Measurements from ENCODE around the gene ABCF3. TPM values are rescaled to one million over a fixed set of nuclear protein-coding genes. Genes with fewer than 3 reads are reported as not detected.

Gene ABCF3
- total and polyA plus RNA-seq, 2 of the 13 experiments (the other 11 are each of a cell fraction or from before 2014, with no cell fraction given), result 38.8 to 46.5 TPM

GRCh38 chr3:184174646-184175492, 11.1 kb upstream of the ABCF3 start, which contains the start of gene AP2M1 (continued):
- TF ChIP-seq, protein P1, sequence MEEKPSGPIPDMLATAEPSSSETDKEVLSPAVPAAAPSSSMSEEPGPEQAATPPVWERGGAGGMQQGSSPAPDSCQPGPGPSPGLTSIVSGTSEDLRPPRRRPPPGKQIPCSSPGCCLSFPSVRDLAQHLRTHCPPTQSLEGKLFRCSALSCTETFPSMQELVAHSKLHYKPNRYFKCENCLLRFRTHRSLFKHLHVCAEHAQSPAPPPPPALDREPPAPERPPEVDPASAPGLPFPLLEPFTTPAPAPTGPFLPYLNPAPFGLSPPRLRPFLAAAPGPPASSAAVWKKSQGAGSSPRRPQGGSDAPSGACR (CRISPR knock-in tag; IDR thresholded peaks at IDR 0.05), result no peak; the same call in 1 of the 2 replicates
- peak; percentile 50; the same call in 1 of the 2 replicates for TF ChIP-seq TSC22D2 (CRISPR knock-in tag; IDR thresholded peaks at IDR 0.05; ENCODE audit: borderline replicate concordance)
- TF ChIP-seq CHCHD3 (CRISPR knock-in tag; IDR thresholded peaks at IDR 0.05), result no peak
- no peak for TF ChIP-seq LCORL (IDR thresholded peaks at IDR 0.05)
- TF ChIP-seq LCORL (CRISPR knock-in tag; IDR thresholded peaks at IDR 0.05), result peak; percentile 73
- TF ChIP-seq SRF (IDR thresholded peaks at IDR 0.05; ENCODE audit: low read depth, low read length), result no peak
- no peak for TF ChIP-seq SMAD3 (CRISPR knock-in tag; IDR thresholded peaks at IDR 0.05)
- no peak for TF ChIP-seq PLRG1 (conservative IDR thresholded peaks at IDR 0.05)
- TF ChIP-seq HINFP (CRISPR knock-in tag; IDR thresholded peaks at IDR 0.05; ENCODE audit: low read depth), result peak; percentile 17; the same call in 1 of the 2 replicates
- no peak for TF ChIP-seq JUNB (CRISPR knock-in tag; IDR thresholded peaks at IDR 0.05; ENCODE audit: borderline replicate concordance)
- no peak for TF ChIP-seq ZNF253 (CRISPR knock-in tag; IDR thresholded peaks at IDR 0.05; ENCODE audit: borderline replicate concordance)
- TF ChIP-seq ZNF614 (CRISPR knock-in tag; IDR thresholded peaks at IDR 0.05; ENCODE audit: borderline replicate concordance), result 0 out of 2 replicates have a peak, but pooled peaks have one; percentile 64
- TF ChIP-seq AGO2 (optimal IDR thresholded peaks at IDR 0.05; ENCODE audit: low read depth, low read length), result peak; percentile 68
- no peak for TF ChIP-seq FOXJ3 (CRISPR knock-in tag; IDR thresholded peaks at IDR 0.05; ENCODE audit: borderline replicate concordance)
- no peak for TF ChIP-seq ZNF619 (CRISPR knock-in tag; IDR thresholded peaks at IDR 0.05)
- no peak for TF ChIP-seq TAF15 (IDR thresholded peaks at IDR 0.05; ENCODE audit: low read depth, low read length, poor library complexity, severe bottlenecking)
- TF ChIP-seq NR3C1 (CRISPR knock-in tag; IDR thresholded peaks at IDR 0.05), result no peak
- peak; percentile 86 for TF ChIP-seq BRD4 (CRISPR knock-in tag; IDR thresholded peaks at IDR 0.05)
- TF ChIP-seq CBX5 (CRISPR knock-in tag; IDR thresholded peaks at IDR 0.05; ENCODE audit: borderline replicate concordance), result no peak; the same call in 1 of the 2 replicates
- TF ChIP-seq ZNF670 (CRISPR knock-in tag; IDR thresholded peaks at IDR 0.05; ENCODE audit: borderline replicate concordance), result no peak; the same call in 1 of the 2 replicates
- TF ChIP-seq, protein P2, sequence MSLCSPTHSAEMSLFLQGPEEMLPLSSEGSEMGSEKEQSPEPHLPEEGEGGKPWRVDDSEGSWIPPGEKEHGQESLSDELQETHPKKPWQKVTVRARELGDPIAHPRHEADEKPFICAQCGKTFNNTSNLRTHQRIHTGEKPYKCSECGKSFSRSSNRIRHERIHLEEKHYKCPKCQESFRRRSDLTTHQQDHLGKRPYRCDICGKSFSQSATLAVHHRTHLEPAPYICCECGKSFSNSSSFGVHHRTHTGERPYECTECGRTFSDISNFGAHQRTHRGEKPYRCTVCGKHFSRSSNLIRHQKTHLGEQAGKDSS (CRISPR knock-in tag; IDR thresholded peaks at IDR 0.05; ENCODE audit: borderline replicate concordance, low read depth), result no peak
- TF ChIP-seq, protein P3, sequence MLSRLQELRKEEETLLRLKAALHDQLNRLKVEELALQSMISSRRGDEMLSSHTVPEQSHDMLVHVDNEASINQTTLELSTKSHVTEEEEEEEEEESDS (CRISPR knock-in tag; IDR thresholded peaks at IDR 0.05; ENCODE audit: borderline replicate concordance), result no peak
- TF ChIP-seq SAP130 (CRISPR knock-in tag; IDR thresholded peaks at IDR 0.05; ENCODE audit: low read depth), result peak; percentile 80
- TF ChIP-seq CEBPZ (IDR thresholded peaks at IDR 0.05; ENCODE audit: low read length), result no peak

All from HepG2 (cell line).